HEK293T (cell line): ENCODE results near the gene GTF3C1.

Source experiments
- CTCF ChIA-PET: fragments of 350-600 bp; formaldehyde crosslinking; extraction: SDS; loops from one replicate; lab custom pipeline; 2021; ENCODE audit warnings: antibody characterized with exemption, inconsistent platforms; lab: Yijun Ruan, JAX
- POLR2A ChIA-PET: fragments of 350-600 bp; formaldehyde crosslinking; extraction: SDS; loops from one replicate; lab custom pipeline; 2020; ENCODE audit warnings: antibody characterized with exemption, inconsistent platforms; lab: Yijun Ruan, JAX
- DNase-seq: peaks from one replicate; pipeline ENCODE4 v3.0.0; 2012; ENCODE audit warnings: mixed read lengths; ENCODE audit errors: extremely low spot score
- ARNT ChIP-seq: fragments of 450-650 bp; IDR thresholded peaks from 2 replicates; pipeline ENCODE4 v1.6.1; 2017; ENCODE audit warnings: mild to moderate bottlenecking
- BHLHE40 ChIP-seq: fragments of 450-650 bp; IDR thresholded peaks from 2 replicates; pipeline ENCODE4 v1.6.1; 2016; ENCODE audit warnings: mild to moderate bottlenecking, moderate library complexity, borderline replicate concordance
- CTBP1 ChIP-seq: fragments of 450-650 bp; IDR thresholded peaks from 2 replicates; pipeline ENCODE4 v1.6.1; 2016; ENCODE audit warnings: borderline replicate concordance
- ELF4 ChIP-seq: fragments of 450-650 bp; IDR thresholded peaks from 2 replicates; pipeline ENCODE4 v1.6.1; 2017; ENCODE audit warnings: antibody characterized with exemption
- FOXA1 ChIP-seq: fragments of 450-650 bp; IDR thresholded peaks from 2 replicates; pipeline ENCODE4 v1.6.1; 2016; ENCODE audit warnings: mild to moderate bottlenecking
- FOXK2 ChIP-seq: fragments of 450-650 bp; IDR thresholded peaks from 2 replicates; pipeline ENCODE4 v1.6.1; 2016; ENCODE audit warnings: mild to moderate bottlenecking
- FOXM1 ChIP-seq: fragments of 450-650 bp; IDR thresholded peaks from 2 replicates; pipeline ENCODE4 v1.6.1; 2017; ENCODE audit warnings: mild to moderate bottlenecking, borderline replicate concordance
- HDGF ChIP-seq: fragments of 450-650 bp; IDR thresholded peaks from 2 replicates; pipeline ENCODE4 v1.6.1; 2017; ENCODE audit warnings: antibody characterized with exemption, borderline replicate concordance
- L3MBTL2 ChIP-seq: fragments of 450-650 bp; conservative IDR thresholded peaks from 2 replicates; pipeline ENCODE4 v1.6.1; 2016; ENCODE audit warnings: mild to moderate bottlenecking
- LEF1 ChIP-seq: fragments of 450-650 bp; IDR thresholded peaks from 2 replicates; pipeline ENCODE4 v1.6.1; 2017; ENCODE audit warnings: mild to moderate bottlenecking, borderline replicate concordance
- NFRKB ChIP-seq: fragments of 450-650 bp; IDR thresholded peaks from 2 replicates; pipeline ENCODE4 v1.6.1; 2016; ENCODE audit warnings: mild to moderate bottlenecking, moderate library complexity
- PKNOX1 ChIP-seq: fragments of 450-650 bp; IDR thresholded peaks from 2 replicates; pipeline ENCODE4 v1.6.1; 2016
- SP1 ChIP-seq: fragments of 450-650 bp; IDR thresholded peaks from 2 replicates; pipeline ENCODE4 v1.6.1; 2017
- SUZ12 ChIP-seq: fragments of 450-650 bp; IDR thresholded peaks from 2 replicates; pipeline ENCODE4 v1.6.1; 2016; ENCODE audit warnings: mild to moderate bottlenecking
- TARDBP ChIP-seq: fragments of 450-650 bp; IDR thresholded peaks from 2 replicates; pipeline ENCODE4 v1.6.1; 2016
- ZNF384 ChIP-seq: fragments of 450-650 bp; IDR thresholded peaks from 2 replicates; pipeline ENCODE4 v1.6.1; 2016

GTF3C1 gene

DNA sequence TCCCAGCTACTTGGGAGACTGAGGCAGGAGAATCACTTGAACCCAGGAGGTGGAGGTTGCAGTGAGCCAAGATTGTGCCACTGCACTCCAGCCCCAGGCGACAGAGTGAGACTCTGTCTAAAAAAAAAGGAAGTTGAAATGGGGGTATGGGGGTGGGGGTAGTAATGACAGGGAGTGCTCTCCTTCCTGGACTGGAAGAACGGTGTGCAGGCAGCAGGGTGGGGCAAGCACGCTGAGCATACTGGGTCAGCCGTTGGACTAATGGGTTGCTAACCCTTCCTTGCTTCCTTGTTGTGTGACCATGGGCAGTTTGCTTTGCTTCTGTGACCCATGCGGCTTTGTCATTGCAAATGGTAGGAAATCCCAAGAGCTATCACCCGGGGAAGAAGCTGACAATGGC is 16.7 kb upstream of the GTF3C1 start:
- TF ChIP-seq ZNF384 (no peak), FOXK2 (no peak), PKNOX1 (no peak), CTBP1 (no peak), LEF1 (no peak), ARNT (no peak), NFRKB (no peak), L3MBTL2 (no peak), HDGF (no peak), BHLHE40 (no peak), SUZ12 (no peak), TARDBP (no peak), FOXM1 (no peak), FOXA1 (no peak), ELF4 (no peak), SP1 (no peak)
- DNase-seq = no peak
- ChIA-PET POLR2A (no interaction called here), CTCF (no interaction called here)

DNA sequence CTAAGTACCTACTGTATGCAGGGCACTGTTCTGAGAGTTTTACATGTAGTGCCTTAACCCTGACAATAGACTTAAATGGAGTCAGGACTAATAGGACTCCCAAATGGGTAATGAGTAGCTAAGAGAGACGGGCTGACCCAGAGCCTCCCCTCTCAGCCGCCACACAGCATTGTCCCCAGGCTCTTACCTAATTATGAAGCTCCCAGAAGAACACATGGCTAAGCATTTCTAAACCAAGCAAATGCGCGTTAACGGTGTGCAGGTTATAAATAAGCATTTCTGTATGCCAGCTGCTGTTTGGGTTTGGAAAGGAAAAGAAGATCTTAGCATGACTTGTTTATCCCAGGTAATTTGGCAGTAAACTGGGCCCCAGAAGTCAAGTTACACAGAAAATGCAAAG is 14.5 kb upstream of the GTF3C1 start:
- CTCF ChIA-PET = no interaction called here
- POLR2A ChIA-PET = interaction anchor here (1.5 kb wide), 1 partner anchor 15 kb away, joined by 5 read pairs; the partner anchor contains the start of genes GTF3C1 and KATNIP
- DNase-seq = no peak

GRCh38 chr16:27561216-27561615 is 11.5 kb upstream of the GTF3C1 start:
- TF ChIP-seq ARNT (no peak), ZNF384 (no peak), FOXK2 (no peak), SP1 (no peak), CTBP1 (no peak), TARDBP (no peak), FOXA1 (no peak), NFRKB (no peak), ELF4 (no peak)
- CTCF ChIA-PET = no interaction called here
- no peak for DNase-seq
- POLR2A ChIA-PET = interaction anchor here (1.2 kb wide), 1 partner anchor 11 kb away, joined by 8 read pairs; the partner anchor contains the start of genes GTF3C1 and KATNIP

More for the DNA sequence above, 14.5 kb upstream of the GTF3C1 start:
- TF ChIP-seq BHLHE40 (no peak), NFRKB (no peak), PKNOX1 (no peak), SP1 (no peak), LEF1 (no peak), ELF4 (no peak), TARDBP (no peak), L3MBTL2 (no peak), CTBP1 (no peak), ZNF384 (no peak), HDGF (no peak), FOXA1 (no peak)

DNA sequence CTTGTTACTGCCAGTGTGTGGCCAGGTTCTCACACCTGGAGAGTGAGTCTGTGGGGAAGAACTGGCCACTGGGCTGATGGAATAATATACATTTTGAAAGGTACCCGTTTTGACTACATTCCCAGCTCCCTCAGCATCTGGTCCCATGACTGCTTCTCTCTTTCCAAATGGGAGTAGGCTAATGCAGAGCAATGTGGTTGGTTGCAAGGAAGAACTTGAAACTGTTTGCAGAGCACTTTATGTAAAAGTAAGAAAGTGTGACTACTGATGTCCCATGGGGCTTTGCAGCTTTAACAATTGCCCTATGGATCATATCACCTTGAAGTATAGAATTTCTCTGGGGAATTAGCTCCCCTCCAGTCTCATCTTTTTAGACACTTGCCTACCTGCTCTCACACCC is 9.2 kb upstream of the GTF3C1 start:
- TF ChIP-seq L3MBTL2 (no peak), SP1 (no peak), LEF1 (no peak), NFRKB (no peak)
- POLR2A ChIA-PET = interaction anchor here (1.8 kb wide), 1 partner anchor 9 kb away, joined by 10 read pairs; the partner anchor contains the start of genes GTF3C1 and KATNIP

DNA sequence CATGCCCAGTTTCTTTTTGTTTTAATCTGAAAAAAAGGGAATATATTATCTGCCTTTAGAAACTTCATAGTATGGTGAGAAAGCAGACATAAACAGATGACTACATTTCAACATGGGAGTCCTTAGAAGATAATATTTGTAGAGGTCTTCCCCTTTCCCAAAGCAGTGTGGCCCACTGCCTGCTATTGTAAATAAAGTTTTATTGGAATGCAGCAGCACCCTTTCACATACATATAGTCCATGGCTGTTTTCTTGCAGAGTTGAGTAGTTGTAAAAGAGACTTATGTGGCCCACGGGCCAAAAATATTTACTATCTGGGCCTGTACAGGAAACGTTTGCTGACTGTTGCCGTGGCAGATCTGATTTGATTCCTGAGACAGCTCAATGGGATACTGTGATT is 8.7 kb upstream of the GTF3C1 start:
- POLR2A ChIA-PET = interaction anchor here (1.8 kb wide), 1 partner anchor 8 kb away, joined by 10 read pairs; the partner anchor contains the start of genes GTF3C1 and KATNIP
- no peak for DNase-seq
- CTCF ChIA-PET = no interaction called here
- TF ChIP-seq HDGF (no peak), ELF4 (no peak), FOXA1 (no peak), LEF1 (no peak), TARDBP (no peak), FOXM1 (no peak), BHLHE40 (no peak), CTBP1 (no peak), ARNT (no peak), PKNOX1 (no peak), SUZ12 (no peak), L3MBTL2 (no peak), FOXK2 (no peak), ZNF384 (no peak), NFRKB (no peak)

More for the DNA sequence above, 9.2 kb upstream of the GTF3C1 start:
- DNase-seq = no peak
- CTCF ChIA-PET = no interaction called here

GRCh38 chr16:27556471-27556870 is 6.8 kb upstream of the GTF3C1 start:
- CTCF ChIA-PET = no interaction called here
- TF ChIP-seq HDGF (no peak), ZNF384 (no peak), LEF1 (no peak), SUZ12 (no peak), CTBP1 (no peak), TARDBP (no peak)
- POLR2A ChIA-PET = no interaction called here
- DNase-seq = no peak
